ENCODE results near the gene TEK.

TEK gene

DNA sequence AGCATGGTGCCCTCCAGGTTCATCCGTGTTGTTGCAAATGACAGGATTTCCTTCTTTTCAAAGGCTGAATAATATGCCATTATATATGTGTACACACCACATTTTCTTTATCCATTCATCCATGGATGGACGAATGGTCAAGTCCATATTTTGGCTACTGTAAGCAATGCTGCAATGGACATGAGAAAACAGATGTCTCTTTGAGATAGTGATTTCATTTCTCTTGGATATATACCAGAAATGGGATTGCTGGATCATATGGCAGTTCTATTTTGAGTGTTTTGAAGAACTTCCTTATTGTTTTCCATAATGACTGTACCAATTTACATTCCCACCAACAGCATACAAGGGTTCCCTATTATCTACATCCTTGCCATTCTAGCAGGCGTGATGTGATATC, 67.9 kb downstream of the TEK start:
- in situ Hi-C loops (cut with HindIII; ENCODE audit: low sequenced_read_pairs) = no loop called here

DNA sequence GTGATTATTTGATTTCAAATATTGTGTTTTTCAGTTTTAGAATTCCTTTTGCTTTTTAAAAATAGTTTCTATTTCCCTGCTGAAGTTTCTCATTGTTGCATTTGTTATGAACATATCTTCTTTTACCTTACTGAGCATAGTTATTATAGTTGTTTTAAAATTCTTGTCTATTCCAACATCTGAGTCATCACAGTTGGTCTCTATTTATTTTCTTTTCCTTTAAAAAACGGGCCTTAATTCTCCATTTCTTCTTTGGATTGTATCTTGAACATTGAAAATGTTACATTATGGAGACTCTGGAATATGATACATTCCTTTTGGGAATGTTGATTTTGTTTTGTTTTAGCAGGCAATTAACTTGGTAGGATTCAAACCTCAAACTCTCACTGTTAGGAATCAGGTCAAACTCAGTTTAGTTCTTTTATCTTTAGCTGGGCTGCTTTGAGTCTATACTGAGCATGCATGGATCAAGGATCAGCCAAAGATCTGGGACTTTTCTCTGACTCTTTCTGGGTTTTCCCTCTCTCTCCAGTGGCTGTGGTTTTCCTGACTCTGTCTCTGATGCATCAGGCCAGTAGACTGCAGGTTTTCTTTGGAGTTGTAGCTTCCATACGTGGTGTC, 70.3 kb downstream of the TEK start:
- in situ Hi-C loops (cut with HindIII; ENCODE audit: low sequenced_read_pairs) = no loop called here

- in situ Hi-C loops (cut with HindIII; ENCODE audit: low sequenced_read_pairs) = no loop called here
Observed at GRCh38 chr9:27181381-27181780, 72.4 kb downstream of the TEK start.

GRCh38 chr9:27182421-27182820, 73.4 kb downstream of the TEK start:
- in situ Hi-C loops (cut with HindIII; ENCODE audit: low sequenced_read_pairs) = no loop called here

DNA sequence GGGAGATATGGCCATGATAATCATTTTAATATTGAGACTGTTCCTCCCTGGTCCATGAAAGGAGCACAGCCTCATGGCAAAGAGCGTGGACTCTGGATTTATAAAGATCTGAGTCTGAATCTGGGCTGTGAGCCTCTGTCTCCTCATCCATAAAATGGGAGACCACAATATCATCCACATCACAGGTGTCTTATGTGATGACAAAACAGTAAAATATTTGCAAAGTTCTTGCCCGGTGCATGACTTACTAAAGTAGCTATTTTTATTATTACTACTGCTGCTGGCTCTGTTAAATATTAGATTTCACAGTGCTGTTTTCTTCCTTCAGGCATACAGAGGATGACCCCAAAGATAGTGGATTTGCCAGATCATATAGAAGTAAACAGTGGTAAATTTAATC, 74.1 kb downstream of the TEK start:
- in situ Hi-C loops (cut with HindIII; ENCODE audit: low sequenced_read_pairs) = no loop called here

DNA sequence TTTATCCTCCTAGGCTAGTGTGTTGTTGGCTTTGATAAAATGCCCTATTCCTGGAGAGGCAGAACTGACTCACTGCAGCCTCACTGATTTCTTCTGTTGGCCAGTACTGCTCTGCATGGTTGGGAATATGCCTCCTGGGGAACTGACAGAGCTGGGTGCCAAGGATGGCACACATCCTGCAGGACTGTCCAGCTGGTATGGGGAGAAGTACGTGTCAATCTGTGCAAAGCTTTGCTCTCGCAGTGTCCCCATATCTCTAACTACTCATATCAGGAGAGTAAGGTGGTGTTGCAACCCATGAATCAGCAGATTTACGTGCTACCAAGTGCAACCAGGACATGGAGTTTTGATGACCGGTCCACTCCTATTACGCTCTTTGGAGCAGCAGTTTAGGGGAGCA, 74.7 kb downstream of the TEK start:
- in situ Hi-C loops (cut with HindIII; ENCODE audit: low sequenced_read_pairs) = no loop called here

DNA sequence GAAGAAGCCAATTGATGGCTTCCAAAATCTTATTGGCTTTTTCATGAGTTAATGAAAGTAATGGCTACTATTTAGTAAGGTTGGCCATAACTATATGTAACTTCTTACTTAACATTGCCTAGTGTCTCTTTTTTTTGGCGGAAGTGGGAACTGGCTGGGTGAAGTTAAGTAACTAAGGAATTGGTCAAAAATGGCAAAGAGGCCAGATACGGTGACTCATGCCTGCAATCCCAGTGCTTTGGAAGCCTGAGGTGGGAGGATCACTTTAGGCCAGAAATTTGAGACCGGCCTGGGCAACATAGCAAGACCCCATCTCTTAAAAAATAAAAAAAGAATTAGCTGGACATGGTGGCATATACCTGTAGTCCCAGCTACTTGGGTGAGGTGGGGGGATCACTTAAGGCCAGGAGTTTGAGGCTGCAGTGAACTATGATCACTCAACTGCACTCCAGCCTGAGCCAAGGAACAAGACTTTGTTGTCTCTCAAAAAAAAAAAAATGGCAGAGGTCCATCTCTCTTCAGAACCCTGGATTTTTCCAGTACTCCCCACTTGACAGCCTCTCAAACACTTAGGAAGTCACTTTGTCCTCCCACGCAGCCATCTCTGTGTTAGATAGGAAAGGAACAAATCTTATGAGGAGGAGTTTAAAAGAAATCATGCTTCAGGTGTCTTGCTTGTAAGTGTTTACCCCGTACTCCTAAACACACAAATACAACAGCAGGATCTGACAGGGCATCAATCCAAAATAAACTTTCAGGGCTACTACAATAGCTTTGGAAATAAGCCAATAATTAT, 75.7 kb downstream of the TEK start:
- in situ Hi-C loops (cut with HindIII; ENCODE audit: low sequenced_read_pairs) = no loop called here

DNA sequence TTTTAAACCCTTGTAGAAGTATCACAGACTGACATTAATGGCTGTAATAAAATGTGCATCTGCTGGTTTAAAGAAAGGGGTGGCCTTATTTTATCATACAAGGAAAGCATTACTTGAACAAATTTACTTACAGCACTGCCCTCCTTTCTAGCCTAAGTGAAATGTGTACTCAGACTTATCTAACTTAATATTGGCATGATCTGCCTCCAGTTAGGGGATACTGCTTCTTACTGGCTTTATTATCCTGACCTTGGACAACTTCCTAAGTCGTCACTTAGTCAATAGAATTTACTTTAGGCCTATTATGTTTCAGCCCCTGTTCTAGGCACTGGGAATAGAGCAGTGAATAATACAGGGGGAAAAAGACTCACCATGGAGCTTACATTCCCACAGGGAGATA, 79.4 kb downstream of the TEK start:
- in situ Hi-C loops (cut with HindIII; ENCODE audit: low sequenced_read_pairs) = no loop called here

GRCh38 chr9:27189426-27189825, 80.4 kb downstream of the TEK start:
- in situ Hi-C loops (cut with HindIII; ENCODE audit: low sequenced_read_pairs) = no loop called here

DNA sequence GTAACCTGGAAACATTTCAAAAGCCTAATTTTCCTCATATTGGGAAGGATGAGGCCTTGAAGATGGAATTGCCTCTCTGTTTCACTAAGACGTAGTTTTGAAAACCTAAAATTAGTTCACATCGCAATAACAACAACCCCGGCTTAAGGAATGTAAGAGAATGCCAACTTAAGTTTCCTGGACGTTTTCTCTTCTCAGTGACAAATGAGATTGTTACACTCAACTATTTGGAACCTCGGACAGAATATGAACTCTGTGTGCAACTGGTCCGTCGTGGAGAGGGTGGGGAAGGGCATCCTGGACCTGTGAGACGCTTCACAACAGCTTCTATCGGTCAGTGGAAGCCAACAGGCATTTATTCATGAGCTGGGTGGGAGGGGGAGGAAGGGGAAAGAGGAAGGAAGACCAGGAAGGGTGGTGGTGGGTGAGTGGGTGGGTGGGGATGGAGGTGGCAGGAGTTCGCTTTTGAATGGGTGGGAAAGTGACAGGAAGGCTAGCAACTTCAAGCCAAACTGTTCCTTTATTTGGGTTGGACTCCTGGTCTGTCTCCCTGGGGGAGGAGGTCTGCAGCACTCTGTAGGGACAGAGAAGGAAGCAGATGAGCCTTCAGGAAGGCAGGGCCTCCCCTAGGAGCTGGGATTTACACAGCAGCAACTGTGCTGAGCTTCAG, 83.4 kb downstream of the TEK start:
- in situ Hi-C loops (cut with HindIII; ENCODE audit: low sequenced_read_pairs) = no loop called here

- in situ Hi-C loops (cut with HindIII; ENCODE audit: low sequenced_read_pairs) = no loop called here
Observed at GRCh38 chr9:27193886-27194285, 84.9 kb downstream of the TEK start.

- in situ Hi-C loops (cut with HindIII; ENCODE audit: low sequenced_read_pairs) = no loop called here
Observed at GRCh38 chr9:27194401-27195091, 85.5 kb downstream of the TEK start.

- in situ Hi-C loops (cut with HindIII; ENCODE audit: low sequenced_read_pairs) = no loop called here
Observed at GRCh38 chr9:27195191-27195590, 86.2 kb downstream of the TEK start.

GRCh38 chr9:27196383-27196782, 87.4 kb downstream of the TEK start:
- in situ Hi-C loops (cut with HindIII; ENCODE audit: low sequenced_read_pairs) = no loop called here

- in situ Hi-C loops (cut with HindIII; ENCODE audit: low sequenced_read_pairs) = no loop called here
Observed at GRCh38 chr9:27198190-27198589, 89.2 kb downstream of the TEK start.

DNA sequence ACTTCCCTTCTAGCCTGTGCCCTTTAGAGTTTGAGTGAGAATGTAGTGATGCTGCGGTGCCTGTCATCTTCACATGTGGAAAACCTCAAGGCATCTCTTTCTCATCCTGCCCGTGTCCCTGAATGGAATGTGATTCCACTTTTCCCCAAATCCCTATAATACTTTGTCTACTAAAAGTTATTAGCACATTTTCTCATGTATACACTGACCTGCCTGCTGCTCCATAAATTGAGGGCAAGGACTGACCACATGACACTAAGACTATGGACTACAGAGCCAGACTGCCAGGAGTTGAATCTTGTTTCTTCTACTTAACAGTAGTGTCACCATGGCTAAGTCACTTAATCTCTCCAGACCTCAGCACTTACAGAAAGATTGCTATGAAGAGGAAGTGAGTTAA, 93.0 kb downstream of the TEK start:
- in situ Hi-C loops (cut with HindIII; ENCODE audit: low sequenced_read_pairs) = no loop called here

DNA sequence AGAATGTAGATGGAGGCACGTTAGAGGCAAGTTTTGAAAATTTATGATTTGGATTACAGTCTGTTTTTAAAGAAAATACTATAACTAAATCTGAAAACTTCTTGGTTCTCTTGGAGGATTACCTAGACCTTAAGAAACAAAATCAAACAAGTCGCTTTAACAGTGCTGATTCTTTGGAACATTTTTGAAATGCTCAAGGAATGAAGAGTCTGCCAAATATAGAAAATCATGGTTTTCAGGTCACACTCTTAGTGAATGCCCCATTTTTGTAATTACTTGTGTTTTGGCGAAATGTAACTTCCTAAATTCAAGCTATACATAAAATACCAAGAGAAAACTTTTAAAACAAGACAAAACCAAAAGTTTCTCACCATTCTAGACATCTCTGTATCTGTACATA, 94.8 kb downstream of the TEK start:
- in situ Hi-C loops (cut with HindIII; ENCODE audit: low sequenced_read_pairs) = no loop called here

DNA sequence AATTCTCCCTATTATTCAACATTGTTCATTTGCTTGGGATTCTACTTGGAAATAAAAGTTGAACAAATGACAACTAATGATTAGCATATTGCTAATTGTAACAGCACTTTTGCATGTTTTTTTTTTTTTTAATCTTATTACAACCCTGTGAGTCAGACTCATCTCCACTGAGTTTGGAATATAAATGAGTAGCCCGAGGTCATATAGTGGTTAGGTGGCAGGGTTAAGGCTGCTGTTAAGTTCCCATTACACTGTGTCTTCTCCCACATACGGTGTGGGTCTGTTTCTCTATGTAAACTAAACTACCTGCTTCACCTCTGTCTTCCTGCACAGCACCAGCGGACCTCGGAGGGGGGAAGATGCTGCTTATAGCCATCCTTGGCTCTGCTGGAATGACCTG, 95.6 kb downstream of the TEK start:
- in situ Hi-C loops (cut with HindIII; ENCODE audit: low sequenced_read_pairs) = no loop called here

GRCh38 chr9:27205198-27205597, 96.2 kb downstream of the TEK start:
- in situ Hi-C loops (cut with HindIII; ENCODE audit: low sequenced_read_pairs) = no loop called here

DNA sequence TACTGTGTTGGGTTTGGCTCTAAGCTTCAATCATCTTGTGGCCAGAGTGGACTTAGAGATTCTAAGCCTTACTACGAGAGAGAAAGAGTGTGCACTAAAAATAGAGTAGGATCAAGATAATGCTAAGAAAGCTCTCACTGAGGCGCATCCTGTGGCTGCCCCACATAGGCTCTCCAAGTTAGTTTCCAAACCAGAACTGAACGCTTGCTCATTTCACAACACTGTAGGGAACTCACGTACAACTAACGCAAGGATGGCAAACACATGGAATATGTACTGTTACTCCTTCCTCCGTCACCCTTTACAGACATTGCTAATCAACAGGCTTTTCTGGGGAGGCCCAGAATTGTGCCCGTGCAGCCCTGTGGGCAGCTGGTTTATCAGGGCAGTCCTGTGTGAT, 97.0 kb downstream of the TEK start:
- in situ Hi-C loops (cut with HindIII; ENCODE audit: low sequenced_read_pairs) = no loop called here

GRCh38 chr9:27209034-27209433, 100.0 kb downstream of the TEK start:
- in situ Hi-C loops (cut with HindIII; ENCODE audit: low sequenced_read_pairs) = no loop called here

- in situ Hi-C loops (cut with HindIII; ENCODE audit: low sequenced_read_pairs) = no loop called here
Observed at GRCh38 chr9:27210588-27210987, 101.6 kb downstream of the TEK start.

Data from endothelial cell of hepatic sinusoid (primary cell).